H1 (cell line): ENCODE results near the gene ZFR. TPM values are rescaled to one million over a fixed set of nuclear protein-coding genes. Genes with fewer than 3 reads are reported as not detected.

Experiments used
- BRCA1 ChIP-seq: IDR thresholded peaks from 2 replicates; pipeline ENCODE4 v1.6.1; 2012; ENCODE audit warnings: low read depth, low read length, improper control_type of control experiment
- KDM1A ChIP-seq: fragments of 200-600, 300-600 bp; sonication (generic); IDR thresholded peaks from 2 replicates; pipeline ENCODE4 v1.7.1; 2016; ENCODE audit warnings: mild to moderate bottlenecking, low read length, borderline replicate concordance
- polyA plus RNA-seq, 7 experiments: library from polyadenylated mRNA; depleted of rRNA in 3 of 7; stranded (reverse) in 5 of 7; unstranded in 2 of 7; fragments of >200 nt in 5 of 7; fragments of 200-250 nt in 2 of 7; gene quantifications; 1 replicate in 5 of 7; 2 replicates in 1 of 7; 4 replicates in 1 of 7; pipeline versions ENCODE4 v1.2.1 to v1.2.3, GENCODE V29; 2011 to 2013; ENCODE audit warnings: missing spikeins in 2 of 7, mixed read lengths in 2 of 7
- total RNA-seq: library from RNA; stranded (reverse); fragmentation: NEBNext Ultra II Directional; extraction: Animal tissue kit (Norgen Biotek cat#: 25700); gene quantifications from 2 replicates; pipeline ENCODE4 v1.2.1, GENCODE V29; 2021

ZFR gene
- total and polyA plus RNA-seq, 2 of the 8 experiments (the other 6 are each of a cell fraction or from before 2014, with no cell fraction given) = 68.8 to 92.7 TPM

GRCh38 chr5:32365623-32366022 lies 78.9 kb downstream of the ZFR start (continued):
- TF ChIP-seq BRCA1 = no peak
- no peak for TF ChIP-seq KDM1A
